HepG2 (cell line): Measurements from ENCODE around the gene TANGO6. TPM values are rescaled to one million over a fixed set of nuclear protein-coding genes. Genes with fewer than 3 reads are reported as not detected.

ENCODE experiments used
- BRF2 ChIP-seq: sonication (generic); formaldehyde crosslinking; IDR thresholded peaks from 2 replicates; pipeline ENCODE4 v1.8.1; 2022; ENCODE audit warnings: mild to moderate bottlenecking, missing genetic modification reagents
- DNMT3B ChIP-seq: conservative IDR thresholded peaks from 2 replicates; pipeline ENCODE4 v1.6.1; 2016; ENCODE audit warnings: missing biosample characterization, control low read depth
- EZH2 ChIP-seq: conservative IDR thresholded peaks from 2 replicates; pipeline ENCODE4 v1.6.1; 2012; ENCODE audit warnings: mild to moderate bottlenecking, low read depth, low read length, moderate library complexity
- FLYWCH1 ChIP-seq: sonication (generic); formaldehyde crosslinking; IDR thresholded peaks from 2 replicates; pipeline ENCODE4 v1.8.1; 2023; ENCODE audit warnings: mild to moderate bottlenecking, missing genetic modification reagents
- FUBP1 ChIP-seq: sonication (generic); formaldehyde crosslinking; IDR thresholded peaks from 2 replicates; pipeline ENCODE4 v1.5.1; 2020; ENCODE audit warnings: missing genetic modification reagents, mild to moderate bottlenecking, borderline replicate concordance
- HNRNPH1 ChIP-seq: fragments of 200-400 bp; formaldehyde crosslinking; optimal IDR thresholded peaks from 2 replicates; pipeline ENCODE3; 2017; ENCODE audit warnings: mild to moderate bottlenecking, low read depth, low read length
- IRF1 ChIP-seq: sonication (generic); formaldehyde crosslinking; IDR thresholded peaks from 2 replicates; pipeline ENCODE4 v1.4.0; 2020; ENCODE audit warnings: low read depth, mild to moderate bottlenecking, missing genetic modification reagents
- MEF2D ChIP-seq: sonication (generic); formaldehyde crosslinking; IDR thresholded peaks from 2 replicates; pipeline ENCODE4 v1.5.1; 2020; ENCODE audit warnings: mild to moderate bottlenecking, missing genetic modification reagents
- NKX3-1 ChIP-seq: sonication (generic); formaldehyde crosslinking; IDR thresholded peaks from 2 replicates; pipeline ENCODE4 v1.5.0; 2020; ENCODE audit warnings: missing genetic modification reagents
- SPEN ChIP-seq: sonication (generic); formaldehyde crosslinking; IDR thresholded peaks from 2 replicates; pipeline ENCODE4 v1.5.1; 2020; ENCODE audit warnings: low read depth, mild to moderate bottlenecking, missing genetic modification reagents
- ZHX2 ChIP-seq, 2 experiments: sonication (generic) in 1 of 2; formaldehyde crosslinking in 1 of 2; IDR thresholded peaks; 2 replicates each; pipeline versions ENCODE4 v1.6.1 to v1.9.0; 2014 to 2022; ENCODE audit warnings: antibody characterized with exemption in 1 of 2, borderline replicate concordance in 1 of 2, inconsistent platforms in 1 of 2, low read depth in 1 of 2, missing genetic modification reagents in 1 of 2
- ZKSCAN8 ChIP-seq: IDR thresholded peaks from 2 replicates; pipeline ENCODE4 v1.6.1; 2016; ENCODE audit warnings: borderline replicate concordance, missing genetic modification reagents, missing compliant biosample characterization
- ZNF232 ChIP-seq: sonication (generic); formaldehyde crosslinking; IDR thresholded peaks from 2 replicates; pipeline ENCODE4 v1.4.0; 2020; ENCODE audit warnings: missing genetic modification reagents, borderline replicate concordance
- ZNF790 ChIP-seq: sonication (generic); formaldehyde crosslinking; IDR thresholded peaks from 2 replicates; pipeline ENCODE4 v1.8.0; 2022; ENCODE audit warnings: missing genetic modification reagents, mild to moderate bottlenecking, borderline replicate concordance
- polyA plus RNA-seq, 8 experiments: library from polyadenylated mRNA; depleted of rRNA in 3 of 8; stranded (reverse) in 7 of 8; unstranded in 1 of 8; fragments of >200 nt; fragmentation: Illumina TruSeq in 4 of 8; extraction: Trizol in 4 of 8; gene quantifications; 2 replicates each; pipeline versions ENCODE4 v1.2.1 to v1.2.3, GENCODE V29; 2011 to 2016; ENCODE audit warnings: low read depth in 4 of 8, missing spikeins in 1 of 8, mixed read lengths in 1 of 8; ENCODE audit not compliant: insufficient read depth in 1 of 8
- total RNA-seq, 5 experiments: library from RNA; depleted of rRNA; stranded (reverse); fragments of >200 nt; fragmentation: Illumina TruSeq; extraction: Trizol; gene quantifications; 2 replicates each; pipeline ENCODE4 v1.2.3, GENCODE V29; 2016; ENCODE audit warnings: low read depth in 1 of 5

Gene TANGO6
- total and polyA plus RNA-seq, 2 of the 13 experiments (the other 11 are each of a cell fraction or from before 2014, with no cell fraction given) = 7.2 to 13.3 TPM

- 0 out of 2 replicates have a peak, but pooled peaks have one; percentile 50 for TF ChIP-seq ZNF790 (CRISPR knock-in tag)
- TF ChIP-seq ZHX2 (IDR thresholded peaks at IDR 0.05; ENCODE audit: low read depth) = peak; percentile 90
- TF ChIP-seq ZHX2 (CRISPR knock-in tag; IDR thresholded peaks at IDR 0.05; ENCODE audit: borderline replicate concordance) = no peak
- no peak; the same call in 1 of the 2 replicates for TF ChIP-seq DNMT3B
- TF ChIP-seq ZKSCAN8 = peak; percentile 48; the same call in 1 of the 2 replicates
- TF ChIP-seq HNRNPH1 = no peak
- TF ChIP-seq IRF1 (CRISPR knock-in tag) = 0 out of 2 replicates have a peak, but pooled peaks have one; percentile 81
- TF ChIP-seq NKX3-1 (CRISPR knock-in tag) = 0 out of 2 replicates have a peak, but pooled peaks have one; percentile 29
- no peak for TF ChIP-seq FLYWCH1 (CRISPR knock-in tag)
- TF ChIP-seq EZH2 = no peak
- TF ChIP-seq MEF2D (CRISPR knock-in tag) = peak; percentile 77
- no peak for TF ChIP-seq ZNF232 (CRISPR knock-in tag)
- peak; percentile 85 for TF ChIP-seq SPEN (CRISPR knock-in tag)
- TF ChIP-seq FUBP1 (CRISPR knock-in tag) = 0 out of 2 replicates have a peak, but pooled peaks have one; percentile 11
- 0 out of 2 replicates have a peak, but pooled peaks have one; percentile 56 for TF ChIP-seq BRF2 (CRISPR knock-in tag)
Measured at GRCh38 chr16:68843482-68844210, at the start of gene TANGO6 (continued).
